ENCODE results near the gene CPT1B.

CPT1B gene

DNA sequence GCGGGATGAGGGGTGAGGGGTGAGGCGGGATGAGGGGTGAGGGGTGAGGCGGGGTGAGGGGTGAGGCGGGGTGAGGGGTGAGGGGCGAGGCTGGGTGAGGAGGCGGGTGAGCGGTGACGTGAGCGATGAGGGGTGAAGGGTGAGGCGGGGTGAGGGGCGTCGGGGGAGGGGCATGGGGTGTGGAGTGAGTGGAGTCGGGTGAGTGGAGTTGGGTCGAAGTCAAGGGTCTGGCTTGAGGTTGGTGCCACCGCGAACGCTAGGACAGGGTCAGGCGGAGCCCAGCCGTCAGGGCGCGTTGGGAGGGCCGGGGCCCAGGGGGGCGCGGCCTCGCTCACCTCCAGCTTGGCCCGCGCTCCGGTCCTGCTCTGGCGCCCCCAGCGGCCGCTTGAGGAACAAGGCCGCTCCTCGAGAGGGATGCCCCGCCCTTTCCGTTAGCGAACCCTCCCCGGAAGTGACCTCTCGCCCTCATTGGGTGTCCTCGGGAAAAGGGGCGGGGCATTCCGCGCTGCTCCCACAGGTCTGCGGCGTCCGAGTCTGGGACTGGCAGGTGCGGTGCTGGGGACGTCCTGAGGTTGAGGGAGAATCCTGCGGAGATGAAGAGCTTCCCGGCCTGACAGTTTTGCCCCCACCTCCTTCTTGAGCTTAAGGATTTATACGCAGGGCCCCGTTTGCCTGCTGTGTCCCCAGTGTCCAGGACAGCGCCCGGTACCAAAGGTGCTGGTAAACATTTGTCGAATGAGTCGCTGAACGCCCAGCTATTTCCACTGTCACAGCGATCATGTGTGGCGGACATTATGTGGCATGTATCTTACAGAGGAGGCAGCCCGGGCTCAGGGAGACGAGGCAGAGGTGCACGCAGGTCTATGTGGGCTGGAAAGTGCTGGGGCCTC is 15.5 kb downstream of the CPT1B start, which contains the start of gene SYCE3:
TSS of gene SYCE3 (minus strand) at position 397 of the 890 bp plus-strand sequence. CDS start 6,514 bp downstream, outside the sequence.
- ATAC-seq (ENCODE audit: low read depth) (peak; percentile 90), DNase-seq (ENCODE audit: low spot score in 2 of 2) (peak; percentile 98)
- H3K36me3 Mint-ChIP-seq, result no peaks in the 10 kb centered on the region
- no peaks in the 10 kb centered on the region for H3K9me3 Mint-ChIP-seq
- peaks cover 16% of the 10 kb centered on the region for H3K4me1 Mint-ChIP-seq
- H3K4me3 Mint-ChIP-seq, result peak within 1 kb of the TSS; percentile 89
- H3K27ac Mint-ChIP-seq, result peak within 1 kb of the TSS; percentile 85
- H3K27me3 Mint-ChIP-seq, result no peaks in the 10 kb centered on the region

DNA sequence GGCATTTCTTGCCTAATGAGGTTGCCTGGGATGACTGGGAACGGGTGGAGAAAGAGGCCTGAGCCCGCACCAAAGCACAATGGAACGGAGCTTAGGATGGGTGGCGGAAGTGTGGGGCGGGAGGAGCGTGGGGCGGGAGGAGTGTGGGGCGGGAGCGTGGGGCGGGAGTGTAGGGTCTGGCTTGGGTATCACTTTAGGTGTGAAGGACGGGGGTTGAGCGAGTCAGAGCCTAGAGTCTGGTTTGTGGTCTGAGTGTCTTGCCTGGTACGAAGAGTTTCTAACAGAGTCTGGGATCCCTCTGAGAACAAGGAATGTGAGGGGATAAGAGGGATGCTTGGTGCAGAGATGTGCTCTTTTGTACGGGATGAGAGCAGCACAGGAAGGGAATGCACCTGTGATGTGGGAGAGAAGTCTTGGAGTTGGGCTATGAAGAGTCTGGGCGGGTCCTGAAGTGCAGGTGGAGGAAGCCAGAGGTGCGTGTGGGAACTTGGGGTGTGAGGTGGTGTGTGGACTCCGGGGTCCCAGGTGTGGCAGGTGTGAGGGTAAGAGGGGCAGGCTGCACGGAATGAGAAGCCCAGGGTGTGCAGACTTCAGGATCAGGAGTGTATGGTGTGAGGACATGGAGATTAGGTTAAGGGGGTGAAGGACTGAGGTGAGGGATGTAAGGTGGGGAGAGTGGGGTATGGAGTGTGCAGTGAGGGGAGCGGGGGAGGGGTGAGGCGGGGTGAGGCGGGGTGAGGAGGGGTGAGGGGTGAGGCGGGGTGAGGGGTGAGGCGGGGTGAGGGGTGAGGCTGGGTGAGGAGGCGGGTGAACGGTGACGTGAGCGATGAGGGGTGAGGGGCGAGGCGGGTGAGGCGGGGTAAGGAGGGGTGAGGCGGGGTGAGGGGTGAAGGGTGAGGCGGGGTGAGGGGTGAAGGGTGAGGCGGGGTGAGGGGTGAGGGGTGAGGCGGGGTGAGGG is 16.5 kb downstream of the CPT1B start:
- Mint-ChIP-seq H3K9me3 (no peaks in the 10 kb centered on the region), H3K4me1 (peaks cover 16% of the 10 kb centered on the region), H3K4me3 (peak overlapping the region; percentile 66), H3K27me3 (no peaks in the 10 kb centered on the region), H3K36me3 (no peaks in the 10 kb centered on the region), H3K27ac (peak overlapping the region; percentile 54)
- no peak for ATAC-seq (ENCODE audit: low read depth)
- DNase-seq (ENCODE audit: low spot score in 2 of 2), result no peak

GRCh38 chr22:50560034-50560433 is 18.2 kb downstream of the CPT1B start:
- Mint-ChIP-seq H3K4me3 (no peak overlapping the region), H3K4me1 (peaks cover 16% of the 10 kb centered on the region), H3K27me3 (no peaks in the 10 kb centered on the region), H3K9me3 (no peaks in the 10 kb centered on the region), H3K27ac (no peak overlapping the region), H3K36me3 (no peaks in the 10 kb centered on the region)
- ATAC-seq (ENCODE audit: low read depth), result no peak
- DNase-seq (ENCODE audit: low spot score in 2 of 2), result no peak

GRCh38 chr22:50556703-50557102 is 21.5 kb downstream of the CPT1B start:
- Mint-ChIP-seq H3K36me3 (no peaks in the 10 kb centered on the region), H3K27ac (no peak overlapping the region), H3K4me1 (peaks cover 7% of the 10 kb centered on the region), H3K4me3 (no peak overlapping the region), H3K9me3 (no peaks in the 10 kb centered on the region), H3K27me3 (no peaks in the 10 kb centered on the region)
- ATAC-seq (ENCODE audit: low read depth) (no peak), DNase-seq (ENCODE audit: low spot score in 2 of 2) (no peak)

DNA sequence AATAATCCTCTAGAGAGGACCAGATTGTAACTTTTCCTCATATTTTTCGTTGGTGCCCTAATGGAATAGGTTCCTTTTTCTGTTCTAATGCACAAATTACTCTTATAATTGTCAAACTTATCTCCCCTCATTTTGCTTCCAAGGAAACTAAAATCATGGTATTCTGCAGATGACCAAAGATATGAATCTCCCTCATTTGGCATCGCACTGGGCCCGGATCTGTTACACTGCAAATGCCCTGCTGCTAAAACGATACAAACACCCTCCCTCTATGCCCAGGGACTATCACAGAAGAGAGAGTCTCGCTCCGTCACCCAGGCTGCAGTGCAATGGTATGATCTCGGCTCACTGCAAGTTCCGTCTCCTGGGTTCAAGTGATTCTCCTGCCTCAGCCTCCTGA is 24.9 kb downstream of the CPT1B start:
- H3K9me3 Mint-ChIP-seq, result no peaks in the 10 kb centered on the region
- DNase-seq (ENCODE audit: low spot score in 2 of 2), result no peak
- no peak overlapping the region for H3K4me3 Mint-ChIP-seq
- H3K27ac Mint-ChIP-seq, result no peak overlapping the region
- H3K27me3 Mint-ChIP-seq, result no peaks in the 10 kb centered on the region
- ATAC-seq (ENCODE audit: low read depth), result no peak
- H3K4me1 Mint-ChIP-seq, result peaks cover 6% of the 10 kb centered on the region
- H3K36me3 Mint-ChIP-seq, result no peaks in the 10 kb centered on the region

DNA sequence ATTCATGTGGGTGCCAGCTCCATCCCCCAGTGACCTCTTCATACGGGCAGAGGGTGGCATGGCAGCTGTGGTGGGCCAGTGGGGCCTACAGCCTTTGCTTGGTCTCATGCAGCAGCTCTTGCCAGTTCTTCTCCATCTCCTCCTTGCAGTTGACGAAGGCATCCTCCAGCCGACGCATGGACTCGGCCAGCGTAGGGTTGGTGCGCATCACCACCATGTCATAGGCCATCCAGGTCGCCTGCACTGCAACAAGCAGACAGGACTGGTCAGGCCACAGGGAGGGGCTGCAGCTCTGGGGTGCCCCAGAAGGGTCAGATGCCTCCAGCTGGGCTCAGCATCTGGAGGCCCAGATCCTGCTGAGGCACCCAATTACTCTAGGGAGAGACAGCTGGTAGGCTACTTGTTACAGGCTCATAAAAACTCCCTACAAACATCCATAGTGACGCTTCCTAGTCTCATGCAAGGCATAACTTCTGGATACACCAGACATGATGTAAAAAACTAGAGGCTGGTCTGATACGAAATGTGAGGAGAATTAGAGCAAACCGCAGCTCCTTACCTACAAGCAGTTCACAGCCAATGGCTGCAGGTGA is 27.0 kb downstream of the CPT1B start:
- H3K27me3 Mint-ChIP-seq, result no peaks in the 10 kb centered on the region
- no peaks in the 10 kb centered on the region for H3K36me3 Mint-ChIP-seq
- DNase-seq (ENCODE audit: low spot score in 2 of 2), result no peak
- H3K4me1 Mint-ChIP-seq, result peaks cover 6% of the 10 kb centered on the region
- no peak for ATAC-seq (ENCODE audit: low read depth)
- H3K27ac Mint-ChIP-seq, result no peak overlapping the region
- no peaks in the 10 kb centered on the region for H3K9me3 Mint-ChIP-seq
- no peak overlapping the region for H3K4me3 Mint-ChIP-seq

- H3K27me3 Mint-ChIP-seq, result no peaks in the 10 kb centered on the region
- H3K9me3 Mint-ChIP-seq, result no peaks in the 10 kb centered on the region
- peak overlapping the region; percentile 31 for H3K27ac Mint-ChIP-seq
- ATAC-seq (ENCODE audit: low read depth) (no peak), DNase-seq (ENCODE audit: low spot score in 2 of 2) (no peak)
- peaks cover 6% of the 10 kb centered on the region for H3K4me1 Mint-ChIP-seq
- no peaks in the 10 kb centered on the region for H3K36me3 Mint-ChIP-seq
- H3K4me3 Mint-ChIP-seq, result peak overlapping the region; percentile 77
Measured at GRCh38 chr22:50550395-50550794, 27.8 kb downstream of the CPT1B start.

- peak overlapping the region; percentile 77 for H3K4me3 Mint-ChIP-seq
- ATAC-seq (ENCODE audit: low read depth) (peak; percentile 12), DNase-seq (ENCODE audit: low spot score in 2 of 2) (no peak)
- no peaks in the 10 kb centered on the region for H3K27me3 Mint-ChIP-seq
- H3K27ac Mint-ChIP-seq, result peak overlapping the region; percentile 50
- H3K36me3 Mint-ChIP-seq, result no peaks in the 10 kb centered on the region
- H3K9me3 Mint-ChIP-seq, result no peaks in the 10 kb centered on the region
- peaks cover 10% of the 10 kb centered on the region for H3K4me1 Mint-ChIP-seq
Measured at GRCh38 chr22:50548921-50549790, 29.1 kb downstream of the CPT1B start.

- peak; percentile 34 for ATAC-seq (ENCODE audit: low read depth)
Measured at GRCh38 chr22:50548040-50548920, 29.9 kb downstream of the CPT1B start.

DNA sequence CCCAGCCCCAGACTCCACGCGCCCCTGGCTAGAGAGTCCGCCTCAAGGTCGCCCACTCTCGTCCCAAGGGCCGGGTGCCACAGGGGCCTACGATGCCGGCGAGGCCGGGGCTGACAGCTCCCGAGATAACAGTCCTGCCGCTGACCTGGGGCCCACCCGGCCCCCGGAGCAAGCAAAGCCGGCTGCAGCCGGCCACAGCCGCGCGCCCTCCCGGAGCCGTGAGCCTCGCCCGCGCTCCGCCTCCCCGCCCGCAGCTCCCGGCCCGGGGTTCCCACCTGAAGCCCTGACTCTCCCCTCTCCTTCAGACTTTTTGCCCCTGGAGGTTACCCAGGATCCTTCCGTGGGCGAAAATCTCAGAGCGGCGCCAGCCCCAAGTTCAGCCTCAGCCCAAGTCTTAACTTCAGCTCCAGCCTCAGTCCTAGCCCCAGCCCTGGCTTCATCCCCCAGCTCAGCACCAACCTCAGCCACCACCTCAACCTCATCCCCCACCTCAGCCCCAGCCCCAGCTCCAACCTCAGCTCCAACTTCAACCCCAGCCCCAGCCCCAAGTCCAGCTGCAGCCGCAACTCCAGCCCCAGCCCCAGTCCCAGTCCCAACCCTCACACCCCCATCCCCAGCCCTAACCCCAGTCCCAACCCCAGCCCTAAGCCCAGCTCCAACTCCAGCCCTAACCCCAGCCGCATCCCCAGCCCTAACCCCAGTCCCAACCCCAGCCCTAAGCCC is 30.8 kb downstream of the CPT1B start:
- Mint-ChIP-seq H3K4me3 (peak overlapping the region; percentile 65), H3K27me3 (no peaks in the 10 kb centered on the region), H3K36me3 (no peaks in the 10 kb centered on the region), H3K4me1 (peaks cover 13% of the 10 kb centered on the region), H3K27ac (peak overlapping the region; percentile 83), H3K9me3 (no peaks in the 10 kb centered on the region)
- ATAC-seq (ENCODE audit: low read depth), result no peak
- DNase-seq (ENCODE audit: low spot score in 2 of 2), result no peak

More at GRCh38 chr22:50548040-50548920, 29.9 kb downstream of the CPT1B start:
- Mint-ChIP-seq H3K36me3 (no peaks in the 10 kb centered on the region), H3K27me3 (no peaks in the 10 kb centered on the region), H3K4me1 (peaks cover 10% of the 10 kb centered on the region), H3K9me3 (no peaks in the 10 kb centered on the region), H3K27ac (peak overlapping the region; percentile 83), H3K4me3 (peak overlapping the region; percentile 64)
- no peak for DNase-seq (ENCODE audit: low spot score in 2 of 2)

DNA sequence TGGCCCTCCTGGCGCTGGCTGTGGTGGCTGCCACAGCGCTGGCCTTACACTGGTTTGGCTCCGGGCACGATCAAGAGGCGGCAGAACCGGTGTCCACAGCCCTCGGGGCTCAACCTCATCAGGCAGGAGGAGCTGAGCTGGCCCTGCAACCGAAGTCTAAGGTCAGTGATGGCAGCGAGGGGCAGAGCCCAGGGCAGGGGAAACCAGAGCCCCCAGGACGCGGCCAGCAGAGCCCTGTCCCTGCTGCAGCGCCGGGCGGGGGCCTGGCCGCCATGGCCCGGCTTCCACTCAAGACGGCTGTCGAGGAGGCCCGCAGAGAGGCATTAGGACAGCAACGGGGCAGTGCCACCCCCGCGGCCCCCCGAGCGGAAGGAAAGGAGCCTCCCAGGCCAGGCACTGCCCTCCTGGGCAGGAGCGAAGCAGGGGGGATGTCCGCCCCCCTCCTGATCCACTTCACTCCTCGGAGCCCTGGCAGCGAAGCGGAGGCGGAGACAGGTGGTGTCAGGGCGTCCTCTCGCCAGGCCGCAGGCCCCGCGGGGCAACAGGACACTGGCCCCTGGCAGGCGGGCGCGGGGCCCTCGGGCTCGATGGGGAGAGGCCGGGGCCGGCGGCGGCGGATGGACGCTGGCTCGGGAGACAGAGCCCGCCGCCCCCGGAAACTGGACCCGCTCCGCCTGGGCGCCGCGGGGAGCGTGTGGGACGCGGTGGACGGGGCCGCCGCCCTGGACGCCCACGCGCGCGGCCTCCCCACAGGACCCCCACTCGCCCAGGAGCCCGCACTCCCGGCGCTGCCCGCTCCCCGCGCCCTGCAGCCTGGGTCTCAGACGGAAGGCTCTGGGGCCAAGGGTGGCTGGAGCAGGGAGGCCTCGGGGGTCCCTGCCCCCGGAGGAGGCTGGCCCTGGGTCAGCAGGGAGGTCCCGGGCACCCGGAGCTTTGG is 31.6 kb downstream of the CPT1B start:
- H3K36me3 Mint-ChIP-seq, result no peaks in the 10 kb centered on the region
- H3K4me3 Mint-ChIP-seq, result no peak overlapping the region
- H3K27me3 Mint-ChIP-seq, result no peaks in the 10 kb centered on the region
- DNase-seq (ENCODE audit: low spot score in 2 of 2) (no peak), ATAC-seq (ENCODE audit: low read depth) (no peak)
- H3K27ac Mint-ChIP-seq, result no peak overlapping the region
- no peaks in the 10 kb centered on the region for H3K9me3 Mint-ChIP-seq
- peaks cover 15% of the 10 kb centered on the region for H3K4me1 Mint-ChIP-seq

All from memory B cell (primary cell).